MM.1S (cell line): ENCODE data around the gene NXF1.

Experiments used
- CTCF ChIP-seq: fragments of 300-600 bp; sonication (generic); IDR thresholded peaks from 2 replicates; pipeline ENCODE4 v1.5.1; 2016; ENCODE audit warnings: antibody characterized with exemption, low read length, mixed read lengths
- EZH2 ChIP-seq: fragments of 300-600 bp; sonication (generic); optimal IDR thresholded peaks from 2 replicates; pipeline ENCODE3; 2017; ENCODE audit warnings: low read depth, mild to moderate bottlenecking, antibody characterized with exemption, low read length, mixed read lengths
- EZH2phosphoT487 ChIP-seq: fragments of 300-600 bp; sonication (generic); IDR thresholded peaks from 2 replicates; pipeline ENCODE4 v1.6.1; 2018; ENCODE audit warnings: antibody characterized with exemption, low read length

DNA sequence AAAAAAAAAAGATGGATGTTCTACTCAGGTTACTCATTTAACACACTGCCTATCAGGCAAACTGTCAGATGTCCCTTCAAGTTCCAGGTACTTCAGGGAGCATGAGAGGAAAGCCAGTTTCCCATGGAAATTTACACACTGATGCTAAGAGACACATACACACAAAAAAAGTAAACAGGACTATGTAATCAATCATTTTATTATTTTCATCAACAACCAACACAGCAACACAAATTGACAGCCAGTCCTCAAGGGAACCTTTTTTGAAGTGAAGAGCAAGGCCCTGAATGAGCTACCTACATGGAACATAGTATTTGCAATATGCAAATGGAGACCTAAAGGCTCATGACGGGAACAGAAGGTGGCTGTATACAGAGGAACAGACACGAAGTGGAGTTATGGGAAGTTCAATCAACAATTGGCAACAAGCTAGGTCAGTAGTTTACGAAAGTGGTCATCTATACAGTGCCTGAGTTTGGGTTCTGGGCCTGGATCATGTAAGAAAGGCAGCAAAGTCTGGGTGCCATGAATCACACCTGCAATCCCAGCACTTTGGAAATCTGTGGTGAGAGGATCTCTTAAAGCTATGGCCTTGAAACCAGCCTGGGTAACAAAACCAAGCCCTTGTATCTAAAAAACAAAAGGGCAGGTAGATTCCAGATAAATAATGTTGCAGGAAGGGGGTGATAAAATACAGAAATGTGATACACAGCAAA, 46.7 kb upstream of the NXF1 start:
- no peak for TF ChIP-seq CTCF
- TF ChIP-seq EZH2, result no peak
- no peak for TF ChIP-seq EZH2phosphoT487
